Activated naive CD4-positive, alpha-beta T cell treated with Interleukin-2 at 50 U/mL for 16 hours (primary cell): ENCODE measurements around the gene GC.
"Not testable (repeated sequence)": the region's sequence is repeated elsewhere in the genome, so short reads cannot be mapped to it uniquely, and the experiment has no call there.

Source experiments
- DNase-seq: peaks from one replicate; pipeline ENCODE4 v3.0.0-alpha.2; 2020

Gene GC, protein sequence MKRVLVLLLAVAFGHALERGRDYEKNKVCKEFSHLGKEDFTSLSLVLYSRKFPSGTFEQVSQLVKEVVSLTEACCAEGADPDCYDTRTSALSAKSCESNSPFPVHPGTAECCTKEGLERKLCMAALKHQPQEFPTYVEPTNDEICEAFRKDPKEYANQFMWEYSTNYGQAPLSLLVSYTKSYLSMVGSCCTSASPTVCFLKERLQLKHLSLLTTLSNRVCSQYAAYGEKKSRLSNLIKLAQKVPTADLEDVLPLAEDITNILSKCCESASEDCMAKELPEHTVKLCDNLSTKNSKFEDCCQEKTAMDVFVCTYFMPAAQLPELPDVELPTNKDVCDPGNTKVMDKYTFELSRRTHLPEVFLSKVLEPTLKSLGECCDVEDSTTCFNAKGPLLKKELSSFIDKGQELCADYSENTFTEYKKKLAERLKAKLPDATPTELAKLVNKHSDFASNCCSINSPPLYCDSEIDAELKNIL

DNA sequence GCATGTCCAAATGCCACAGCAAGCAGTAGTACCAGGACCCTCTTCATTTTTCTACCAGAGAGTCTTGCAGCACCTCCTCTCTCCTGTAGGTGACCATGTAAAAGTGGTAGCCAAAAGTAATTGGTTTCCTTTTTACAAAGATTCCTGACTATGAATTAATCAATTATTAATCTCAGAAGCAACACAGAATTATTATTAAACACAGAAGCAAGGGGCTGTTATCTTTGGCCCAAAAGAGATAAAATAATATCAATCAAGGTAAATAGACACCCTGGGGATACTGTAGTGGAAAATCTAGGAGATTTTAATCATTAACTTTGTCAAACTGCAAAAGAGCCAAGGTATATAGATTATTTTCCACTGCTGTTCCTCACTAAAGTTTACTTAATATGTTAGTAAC lies at the start of gene GC:
GC (minus strand) TSS at position 108 of the 400 bp plus-strand sequence; CDS start at position 47, 61 bp downstream.
- DNase-seq: no peak

DNA sequence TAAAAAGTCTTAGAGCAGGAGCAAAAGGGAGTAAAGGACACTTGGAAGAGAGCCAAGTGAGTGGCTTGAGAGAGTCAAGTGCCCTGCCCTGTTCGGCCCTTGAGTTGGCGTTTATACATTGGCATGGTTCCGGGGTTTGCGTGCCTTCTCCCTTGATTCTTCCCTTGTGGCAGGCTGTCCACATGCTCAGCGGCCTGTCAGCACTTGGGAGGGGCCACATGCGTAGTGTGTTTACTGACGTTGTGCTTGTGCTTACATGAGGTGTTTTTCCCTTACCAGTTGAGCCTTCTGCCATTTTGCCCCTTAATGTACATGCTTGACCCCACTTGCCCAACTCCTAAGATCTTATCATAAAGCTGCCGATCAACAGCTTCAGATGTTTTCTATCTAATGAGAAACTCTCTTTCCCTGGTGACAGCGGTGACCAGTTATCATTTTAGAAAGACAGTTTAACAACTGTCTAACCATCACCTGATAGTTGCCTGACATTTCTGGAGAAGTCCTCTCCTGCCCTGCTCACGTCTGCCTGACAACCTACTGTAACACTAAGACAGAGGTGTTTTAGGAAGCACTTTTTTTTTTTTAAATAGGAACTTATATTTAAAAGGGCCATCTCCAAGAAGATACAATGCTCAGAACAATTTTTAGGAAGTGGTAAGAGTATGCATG lies 49.5 kb upstream of the GC start:
- no peak for DNase-seq

DNA sequence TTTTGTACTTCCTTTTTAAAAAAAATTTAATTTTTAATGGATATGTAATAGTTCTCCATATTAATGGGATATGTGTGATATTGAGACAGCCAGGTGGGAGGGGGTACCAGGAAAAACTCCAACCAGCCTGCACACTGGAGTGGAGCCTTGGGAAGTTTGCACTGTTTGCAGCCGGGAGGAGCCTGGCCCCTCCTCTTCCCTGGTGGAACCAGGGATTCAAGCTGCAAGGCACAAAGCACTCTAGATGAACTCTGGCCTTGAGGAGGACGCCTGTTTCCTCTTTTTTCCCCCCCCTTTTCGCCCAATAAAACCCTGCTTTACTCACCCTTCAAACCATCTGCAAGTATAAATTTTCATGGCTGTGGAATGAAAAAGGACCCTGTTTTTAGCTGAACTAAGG lies 48.2 kb upstream of the GC start:
- DNase-seq: no peak

DNA sequence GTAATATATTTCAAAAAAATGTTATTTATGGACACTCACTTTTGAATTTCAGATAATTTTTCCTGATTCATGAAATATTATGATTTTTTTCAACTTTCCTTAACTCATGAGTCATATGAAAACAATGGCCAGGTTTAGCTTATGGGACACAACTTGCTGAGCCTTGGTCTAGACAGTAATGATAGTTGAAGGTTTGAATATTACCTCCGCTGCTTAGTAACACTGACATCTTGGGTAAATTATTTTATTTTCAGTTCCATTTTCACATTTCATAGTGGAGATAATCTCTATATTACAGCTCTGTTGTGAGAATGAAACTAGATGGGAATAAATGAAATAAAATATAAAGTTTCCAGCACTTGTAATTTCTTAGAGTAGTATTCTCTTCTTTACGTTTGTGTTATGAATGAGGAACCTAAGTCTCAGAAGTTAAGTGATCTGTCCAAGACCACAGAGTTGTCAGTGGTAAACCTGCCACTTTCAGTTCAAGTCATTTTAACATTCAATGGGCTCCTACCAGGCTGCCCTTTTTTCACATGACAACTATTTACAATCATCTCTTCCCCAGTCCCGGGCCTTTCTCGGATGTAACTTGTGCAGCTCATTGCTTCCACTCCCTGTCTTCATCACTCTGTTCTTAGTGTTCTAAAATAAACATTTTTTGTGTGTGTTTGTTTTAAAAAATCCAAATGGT lies 46.8 kb upstream of the GC start:
- no peak for DNase-seq

DNA sequence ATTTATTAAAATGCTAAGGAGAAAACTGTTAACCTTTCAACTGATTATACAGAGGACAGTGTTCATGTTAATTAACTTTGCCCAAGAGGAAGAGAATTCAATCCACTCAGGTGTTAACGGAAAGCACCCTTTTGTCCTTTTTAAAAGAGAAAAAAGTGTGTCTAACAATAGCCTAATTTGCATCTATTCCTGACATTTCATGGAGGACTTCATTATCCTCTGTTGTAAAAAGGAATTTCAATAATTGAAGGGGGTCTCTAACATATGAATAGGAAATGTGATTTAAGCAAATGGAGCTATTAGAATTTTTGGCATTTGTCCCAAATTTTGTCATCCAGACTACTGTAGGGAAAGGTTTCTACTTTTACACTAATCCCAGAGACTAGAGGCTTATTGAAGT lies 44.6 kb upstream of the GC start:
- no peak for DNase-seq

DNA sequence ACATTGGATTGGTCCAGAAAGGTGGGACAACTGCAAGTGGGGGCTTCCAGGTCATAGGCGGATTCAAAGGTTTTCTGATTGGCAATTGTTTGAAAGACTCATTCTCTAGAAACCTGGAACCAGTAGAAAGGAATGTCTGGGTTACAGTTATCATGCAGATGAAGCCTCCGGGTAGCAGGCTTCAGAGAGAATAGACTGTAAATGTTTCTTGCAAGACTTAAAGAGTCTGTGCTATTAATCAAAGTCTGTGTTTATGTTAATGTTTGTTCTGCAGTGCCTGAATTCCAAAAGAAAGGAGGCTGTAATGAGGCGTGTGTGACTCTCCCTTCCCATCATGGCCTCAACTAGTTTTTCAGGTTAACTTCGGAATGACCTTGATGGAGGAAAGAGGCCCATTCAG lies 43.9 kb upstream of the GC start:
- no peak for DNase-seq

DNA sequence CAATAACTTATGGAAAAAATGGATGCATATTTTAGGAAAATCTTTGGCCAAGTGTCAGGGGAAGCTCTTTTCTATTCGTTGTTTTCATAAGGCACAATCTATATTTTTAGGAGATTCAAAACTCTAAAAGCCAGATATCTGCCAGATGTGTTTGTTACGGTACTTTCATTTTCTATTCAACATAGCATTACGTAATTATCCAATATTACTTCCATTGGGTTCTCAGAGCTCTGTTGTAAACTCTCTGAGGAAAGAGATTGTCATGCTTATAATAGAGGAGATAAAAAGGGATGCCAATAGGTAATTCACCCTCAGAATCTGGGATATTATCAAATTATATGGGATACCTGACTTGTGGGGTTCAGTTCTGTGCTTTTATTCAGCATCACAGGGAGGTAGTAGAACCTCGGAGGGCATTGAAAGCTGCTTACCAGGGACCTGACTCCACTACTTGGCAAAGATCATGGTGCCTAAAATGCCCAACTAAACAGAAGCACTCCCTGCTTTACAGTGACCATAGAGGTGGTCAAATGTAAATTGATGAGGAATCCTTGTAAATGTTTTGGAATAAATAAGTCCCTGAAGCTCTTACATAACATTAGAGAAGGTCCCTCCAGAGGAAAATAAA lies 32.9 kb upstream of the GC start:
- no peak for DNase-seq

DNA sequence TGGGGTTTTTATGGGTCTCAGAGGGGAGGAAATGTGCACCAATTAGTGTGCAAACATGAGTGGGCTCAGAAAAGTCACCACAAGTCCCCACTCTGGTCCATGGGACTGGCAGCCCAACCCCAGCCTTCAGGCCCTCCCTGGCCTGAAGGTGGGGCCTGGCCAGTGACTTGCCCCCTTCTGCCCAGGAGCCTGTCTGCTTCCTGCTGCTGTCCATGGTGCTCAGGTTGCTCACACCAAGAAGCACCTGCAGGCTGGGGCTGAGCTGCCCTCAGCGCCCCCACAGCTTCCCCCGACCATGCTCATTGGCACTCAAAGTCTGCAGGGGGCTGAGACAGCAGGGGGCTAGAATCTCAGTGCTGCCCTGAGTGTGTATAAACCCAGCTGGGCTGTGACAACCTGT lies 30.6 kb upstream of the GC start:
- DNase-seq: no peak

DNA sequence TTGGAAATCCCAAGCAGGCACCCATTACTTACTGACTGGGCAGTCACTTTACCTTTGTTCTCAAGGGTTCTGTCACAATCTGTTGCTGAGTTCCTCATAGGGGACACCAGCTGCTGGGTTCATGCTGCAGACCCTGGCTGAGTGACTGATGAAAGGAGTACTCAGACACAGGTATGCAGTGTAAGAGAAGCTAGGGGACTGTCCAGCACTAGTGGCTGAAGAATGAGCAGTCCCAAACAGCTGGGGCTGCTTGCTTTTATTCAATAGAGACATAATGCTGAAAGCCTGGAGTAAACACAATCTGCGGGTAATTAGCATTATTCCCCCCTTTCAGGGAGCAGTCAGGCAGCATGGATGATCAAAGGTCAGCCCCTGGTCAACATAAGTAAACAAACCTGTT lies 25.9 kb upstream of the GC start:
- DNase-seq: not testable (repeated sequence)

DNA sequence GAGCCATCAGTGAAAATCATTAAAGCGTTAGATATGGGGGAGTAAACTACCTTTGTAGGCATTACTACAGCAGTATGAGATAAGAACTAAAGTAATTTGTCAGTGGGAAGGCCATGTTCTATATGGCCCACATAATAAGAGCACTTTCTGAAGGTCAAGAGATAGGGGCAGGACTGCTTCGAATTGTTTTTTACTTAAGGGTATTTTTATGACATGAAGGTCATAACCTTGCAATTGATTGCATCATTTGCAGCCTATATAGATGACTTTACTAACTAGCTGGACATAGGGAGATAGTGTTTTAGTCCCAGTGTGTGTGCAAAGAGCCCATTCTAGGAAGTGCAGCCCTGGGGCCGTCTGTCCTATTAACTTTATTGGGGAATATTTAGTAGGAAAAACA lies 23.6 kb upstream of the GC start:
- no peak for DNase-seq

DNA sequence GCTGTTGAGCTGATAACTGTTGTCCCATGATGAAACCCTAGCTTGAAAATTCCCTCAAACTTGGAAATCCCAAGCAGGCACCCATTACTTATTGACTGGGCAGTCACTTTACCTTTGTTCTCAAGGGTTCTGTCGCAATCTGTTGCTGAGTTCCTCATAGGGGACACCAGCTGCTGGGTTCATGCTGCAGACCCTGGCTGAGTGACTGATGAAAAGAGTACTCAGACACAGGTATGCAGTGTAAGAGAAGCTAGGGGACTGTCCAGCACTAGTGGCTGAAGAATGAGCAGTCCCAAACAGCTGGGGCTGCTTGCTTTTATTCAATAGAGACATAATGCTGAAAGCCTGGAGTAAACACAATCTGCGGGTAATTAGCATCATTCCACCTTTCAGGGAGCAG lies 21.4 kb upstream of the GC start:
- not testable (repeated sequence) for DNase-seq

DNA sequence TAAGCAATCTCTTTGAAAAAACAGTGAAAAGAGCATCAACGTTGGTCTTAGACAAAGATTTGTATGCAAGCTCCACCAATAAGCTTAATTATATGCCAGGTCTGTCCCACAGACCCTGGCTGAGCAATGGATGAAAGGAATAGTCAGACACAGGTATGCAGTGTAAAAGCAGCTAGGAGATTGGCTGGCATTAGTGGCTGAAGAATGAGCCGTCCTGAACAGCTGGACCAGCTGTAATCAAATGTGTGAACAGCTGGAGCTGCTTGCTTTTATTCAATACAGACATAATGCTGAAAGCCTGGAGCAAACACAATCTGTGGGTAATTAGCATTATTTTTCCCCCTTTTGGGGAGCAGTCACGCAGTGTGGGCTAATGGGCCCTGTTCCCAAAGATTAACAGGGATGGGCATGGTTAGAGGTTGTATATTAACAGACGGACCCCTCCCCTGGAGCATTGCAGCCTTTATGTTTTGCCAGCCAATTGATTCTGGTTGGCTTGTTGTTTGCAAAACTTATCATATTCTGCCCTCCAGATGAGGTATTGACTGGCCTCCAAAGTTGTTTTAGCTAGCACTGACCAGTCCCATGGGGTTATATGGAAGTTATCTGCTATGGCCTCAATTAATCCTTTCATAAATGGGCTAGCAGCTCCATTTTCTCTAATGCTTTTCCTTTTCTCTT lies 20.3 kb upstream of the GC start:
- DNase-seq: not testable (repeated sequence)

DNA sequence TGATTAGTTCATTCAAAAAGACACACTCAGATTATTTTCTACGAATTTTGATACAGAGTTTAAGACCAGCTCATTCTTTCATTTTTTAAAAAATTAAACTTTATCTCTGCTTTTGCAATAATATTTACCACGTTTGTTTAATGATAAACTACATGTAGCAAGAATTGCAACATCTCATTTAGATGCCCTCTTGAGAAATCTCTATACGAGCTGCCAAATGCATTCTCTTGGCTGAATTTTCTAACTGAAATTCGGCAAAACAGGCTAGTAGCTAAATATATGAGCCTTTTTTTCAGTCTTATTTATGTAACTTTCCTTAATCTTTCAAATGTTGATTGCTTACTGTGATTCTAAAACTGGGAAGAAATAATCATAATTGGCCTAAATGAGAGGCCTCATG lies 2.1 kb upstream of the GC start:
- DNase-seq: no peak

DNA sequence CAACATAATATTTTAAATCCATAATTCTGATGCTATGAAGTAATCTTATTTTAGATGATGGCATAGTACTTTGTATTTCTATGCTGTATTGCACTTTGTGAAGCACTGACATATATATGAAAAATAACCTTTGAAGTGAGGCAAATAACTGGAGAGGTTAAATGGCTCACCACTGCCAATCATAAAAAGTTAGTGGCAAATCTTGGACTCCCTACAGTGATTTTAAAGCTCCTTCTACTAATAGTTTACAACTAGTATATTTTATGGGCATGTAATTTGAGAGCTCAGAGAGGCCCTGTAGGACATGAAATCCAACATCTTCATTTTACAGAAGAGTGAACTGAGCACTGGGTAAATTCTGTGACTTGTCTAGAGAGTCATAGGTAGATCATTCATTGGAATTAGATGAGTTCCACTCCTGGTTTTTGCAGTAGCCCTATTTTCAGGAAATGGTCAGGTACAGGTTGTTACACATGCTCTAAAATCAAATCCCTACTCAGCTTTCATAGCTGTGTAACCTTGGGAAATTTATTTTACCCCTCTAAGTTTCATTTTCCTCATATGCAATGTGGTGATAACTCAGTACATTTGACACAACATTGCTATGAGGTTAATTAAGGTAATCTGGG lies 804 bp upstream of the GC start:
- DNase-seq: no peak

DNA sequence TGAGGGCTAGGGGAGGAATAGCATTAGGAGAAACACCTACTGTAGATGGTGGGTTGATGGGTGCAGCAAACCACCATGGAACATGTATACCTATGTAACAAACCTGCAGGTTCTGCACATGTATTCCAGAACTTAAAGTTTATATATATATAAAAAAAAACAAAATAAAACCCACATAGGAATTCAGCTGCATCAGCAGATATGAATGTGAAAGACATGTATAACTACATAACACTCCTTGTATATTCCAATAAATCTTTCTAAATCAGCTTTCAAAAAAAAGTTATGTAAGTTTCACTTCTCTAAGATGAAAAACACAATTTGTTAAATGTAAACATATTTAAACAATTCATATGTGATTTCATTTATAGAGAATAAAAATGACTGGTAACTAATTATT lies 6.0 kb downstream of the GC start:
- no peak for DNase-seq

DNA sequence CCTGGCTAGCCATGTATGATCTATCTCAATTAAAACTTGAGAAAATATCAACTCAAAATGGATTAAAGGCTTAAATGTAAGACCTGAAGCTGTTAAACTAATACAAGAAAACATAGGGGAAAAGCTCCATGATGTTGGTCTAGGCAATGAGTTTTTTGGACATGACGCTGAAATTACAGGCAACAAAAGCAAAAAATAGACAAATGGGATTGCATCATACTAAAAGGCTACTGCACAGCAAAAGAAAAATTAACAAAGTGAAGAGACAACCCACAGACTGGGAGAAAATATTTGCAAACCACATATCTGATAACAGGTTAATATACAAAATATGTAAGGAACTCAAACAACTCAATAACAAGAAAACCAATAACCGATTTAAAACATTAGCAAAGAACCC lies 8.4 kb downstream of the GC start:
- no peak for DNase-seq

DNA sequence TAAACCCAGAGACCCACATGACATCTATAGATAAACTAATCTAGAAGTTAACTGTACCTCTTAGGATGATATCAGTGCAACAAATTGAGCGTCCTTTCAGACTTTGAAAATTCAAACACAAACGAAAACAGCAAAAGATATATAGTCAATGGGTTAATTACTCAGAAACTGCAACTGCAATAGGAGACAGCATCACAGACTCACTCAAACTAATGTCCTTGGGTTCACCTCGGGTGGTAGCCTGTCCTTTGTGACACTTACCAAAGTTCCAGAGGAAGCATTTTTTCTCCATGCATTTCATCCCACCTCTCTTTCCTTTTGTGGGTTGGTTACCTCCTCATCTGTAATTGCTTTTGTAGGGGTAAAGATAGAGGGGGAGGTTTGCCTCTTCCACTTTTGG lies 9.7 kb downstream of the GC start:
- DNase-seq: no peak

DNA sequence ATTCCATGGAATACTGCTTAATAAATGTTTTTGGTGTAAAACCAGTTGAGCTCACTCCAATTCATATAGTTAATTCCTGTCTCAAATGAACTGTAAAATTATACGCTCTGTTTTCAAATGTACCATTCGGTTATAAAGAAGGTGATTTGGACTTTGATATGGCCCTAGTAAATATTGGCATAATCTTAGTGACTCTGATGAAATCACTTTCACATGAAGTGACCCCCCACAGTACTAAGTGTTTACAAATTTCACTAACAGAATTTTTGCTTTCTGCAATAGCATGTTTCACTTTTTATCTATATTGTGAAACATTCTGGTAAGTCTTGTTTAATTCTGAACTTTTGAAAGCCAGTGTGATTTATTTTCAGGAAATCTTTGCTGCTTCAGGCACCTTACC lies 10.9 kb downstream of the GC start:
- no peak for DNase-seq

DNA sequence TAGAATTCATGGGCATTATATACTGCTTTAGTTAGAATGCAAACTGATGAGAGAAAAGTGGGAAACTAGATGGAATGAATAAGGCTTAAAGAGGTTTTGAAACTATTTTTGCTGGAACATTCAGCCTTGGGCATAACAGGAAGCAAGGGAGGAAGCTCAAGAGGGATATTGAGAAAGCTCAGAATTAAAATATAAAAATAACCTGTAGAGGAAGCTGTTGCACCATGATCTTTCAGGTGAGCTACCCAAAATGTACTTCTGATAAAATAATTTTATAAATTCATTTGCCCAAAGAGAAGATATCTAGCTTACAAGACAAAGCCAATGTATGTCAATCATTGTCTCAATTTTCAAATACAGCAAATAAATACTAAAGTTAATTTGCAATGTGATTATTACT lies 11.3 kb downstream of the GC start:
- no peak for DNase-seq

DNA sequence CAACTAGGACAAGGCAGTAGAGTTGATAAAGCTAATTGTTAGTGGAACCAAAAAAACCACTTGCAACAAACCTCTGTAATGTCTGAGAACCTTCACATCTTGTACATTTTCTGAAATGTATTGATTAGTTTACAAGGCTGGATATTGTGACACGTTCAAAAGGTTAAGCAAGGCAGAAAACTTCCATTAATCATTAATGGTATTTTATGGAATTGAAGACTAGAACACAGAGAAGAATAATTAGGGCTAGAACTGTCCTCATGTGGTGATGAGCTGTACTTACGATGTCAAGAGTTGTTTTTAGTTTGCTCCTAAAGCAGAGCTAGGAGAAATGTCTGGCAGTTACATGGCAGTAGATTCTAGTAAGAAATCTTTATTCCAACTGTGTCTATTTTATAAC lies 12.3 kb downstream of the GC start:
- DNase-seq: no peak

DNA sequence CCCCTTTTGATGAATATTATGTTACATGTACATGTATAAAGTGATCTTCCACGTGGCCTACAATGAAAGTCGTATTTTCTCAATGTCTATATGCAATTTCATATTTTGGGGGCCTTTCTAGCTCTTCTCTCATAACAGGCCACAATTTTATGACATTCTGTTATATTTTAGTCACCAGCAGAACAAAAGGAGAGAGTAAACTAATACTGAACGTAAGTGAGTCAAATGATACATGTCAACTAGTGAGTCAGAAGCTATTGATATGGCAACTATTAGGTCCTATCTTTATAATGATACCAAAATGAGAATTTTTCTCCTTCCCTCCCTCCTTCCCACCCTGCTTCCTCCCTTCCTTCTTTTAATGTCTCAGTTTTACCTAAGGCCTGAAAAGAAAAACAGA lies 14.4 kb downstream of the GC start:
- no peak for DNase-seq

DNA sequence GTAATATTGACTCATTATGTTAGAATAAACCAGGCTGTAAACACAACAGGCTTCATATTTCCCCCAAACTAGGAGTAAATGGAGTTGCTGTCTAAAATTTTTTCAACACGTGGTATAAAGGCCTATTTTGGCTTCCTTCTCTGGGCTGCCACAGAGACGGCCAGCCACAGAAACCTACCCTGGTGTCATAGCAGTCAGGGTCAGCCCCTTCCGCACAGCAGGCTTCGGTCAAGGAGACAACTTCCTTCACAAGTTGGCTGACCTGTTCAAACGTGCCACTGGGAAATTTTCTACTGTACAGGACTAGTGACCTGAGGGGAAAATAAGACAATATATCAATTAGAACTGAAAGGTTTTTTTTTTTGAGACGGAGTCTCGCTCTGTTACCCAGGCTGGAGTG lies 15.8 kb downstream of the GC start:
- no peak for DNase-seq
